Thymus (tissue), 11 donors: Measurements from ENCODE around the gene TERB1. TPM values are rescaled to one million over a fixed set of nuclear protein-coding genes. Genes with fewer than 3 reads are reported as not detected.

ENCODE experiments used
- DNase-seq, 9 donors: peaks; one replicate each; pipeline ENCODE4 v3.0.0-alpha.2; 2013; ENCODE audit warnings: low spot score in 9 of 9, low read depth in 6 of 9, missing footprints in 1 of 9
- H3K27ac ChIP-seq, 2 donors: one replicate each; pipeline ENCODE4 v1.5.1; 2013; ENCODE audit warnings: control low read depth in 1 of 2, low read depth in 1 of 2, low read length in 1 of 2, mild to moderate bottlenecking in 1 of 2, moderate library complexity in 1 of 2
- H3K27me3 ChIP-seq, 2 donors: one replicate each; pipeline ENCODE4 v1.5.1; 2013; ENCODE audit warnings: low read length in 1 of 2; ENCODE audit not compliant: control insufficient read depth in 2 of 2, insufficient read depth in 1 of 2
- H3K36me3 ChIP-seq, 2 donors: one replicate each; pipeline ENCODE4 v1.5.1; 2013; ENCODE audit warnings: low read length in 1 of 2, mild to moderate bottlenecking in 1 of 2, moderate library complexity in 1 of 2; ENCODE audit not compliant: control insufficient read depth in 2 of 2, insufficient read depth in 2 of 2
- H3K4me1 ChIP-seq, 2 donors: one replicate each; pipeline ENCODE4 v1.5.1; 2013; ENCODE audit warnings: low read length in 2 of 2; ENCODE audit not compliant: control insufficient read depth in 2 of 2, insufficient read depth in 2 of 2
- H3K4me3 ChIP-seq, 2 donors: one replicate each; pipeline ENCODE4 v1.5.1; 2013; ENCODE audit warnings: low read length in 2 of 2, control low read depth in 1 of 2, mild to moderate bottlenecking in 1 of 2
- H3K9me3 ChIP-seq, 2 donors: one replicate each; pipeline ENCODE4 v1.5.1; 2013; ENCODE audit warnings: low read length in 1 of 2, mild to moderate bottlenecking in 1 of 2; ENCODE audit not compliant: control insufficient read depth in 2 of 2, insufficient read depth in 1 of 2
- WGBS: extraction: QIAGEN DNeasy Blood & Tissue Kit; methylation state at CpG from one replicate; pipeline ENCODE4 v1.1.7; 2013; 5-methylcytosine and 5-hydroxymethylcytosine counted together
- polyA plus RNA-seq: library from polyadenylated mRNA; stranded (reverse); fragments of 200-250 nt; gene quantifications from one replicate; pipeline ENCODE4 v1.2.3, GENCODE V29; 2013
- total RNA-seq: library from RNA; stranded (reverse); fragments of 120-200 nt; gene quantifications from one replicate; pipeline ENCODE4 v1.2.4, GENCODE V29; 2013
- donor health status: healthy.

The TERB1 gene
- total and polyA plus RNA-seq, 2 donors: 0.07 to 0.09 TPM

- Histone ChIP-seq H3K9me3 (no peaks in the 10 kb centered on the region), H3K4me1 (peaks cover 4 to 11% of the 10 kb centered on the region in 2 donors), H3K27ac (no peak overlapping the region), H3K4me3 (no peak overlapping the region), H3K36me3 (peaks cover 8 to 14% of the 10 kb centered on the region in 2 donors), H3K27me3 (peaks cover 6 to 38% of the 10 kb centered on the region in 2 donors)
- DNase-seq: no peak
- WGBS: 96% methylated on average over 2 of the region's 2 CpGs
Measured at GRCh38 chr16:66752958-66753357, 48.4 kb downstream of the TERB1 start.

- no peaks in the 10 kb centered on the region for H3K9me3 ChIP-seq
- no peak for DNase-seq
- peaks cover 6 to 38% of the 10 kb centered on the region in 2 donors for H3K27me3 ChIP-seq
- no peak overlapping the region for H3K4me3 ChIP-seq
- peaks cover 4 to 11% of the 10 kb centered on the region in 2 donors for H3K4me1 ChIP-seq
- H3K27ac ChIP-seq: no peak overlapping the region
- 87% methylated on average over 6 of the region's 6 CpGs for WGBS
- peaks cover 13 to 17% of the 10 kb centered on the region in 2 donors for H3K36me3 ChIP-seq
Measured at GRCh38 chr16:66752379-66752778, 49.0 kb downstream of the TERB1 start.

- no peak for DNase-seq
- peak overlapping the region in 1 of 2 donors; percentile 91 for H3K4me3 ChIP-seq
- peaks cover 4 to 11% of the 10 kb centered on the region in 2 donors for H3K4me1 ChIP-seq
- peaks cover 14 to 19% of the 10 kb centered on the region in 2 donors for H3K36me3 ChIP-seq
- peaks cover 6 to 38% of the 10 kb centered on the region in 2 donors for H3K27me3 ChIP-seq
- H3K9me3 ChIP-seq: no peaks in the 10 kb centered on the region
- WGBS: 51% methylated on average over 3 of the region's 3 CpGs
- no peak overlapping the region for H3K27ac ChIP-seq
Measured at GRCh38 chr16:66751992-66752322, 49.4 kb downstream of the TERB1 start.

- peaks cover 19 to 24% of the 10 kb centered on the region in 2 donors for H3K36me3 ChIP-seq
- peak in 8 of 9 donors; percentile 51 to 85 (median 68) for DNase-seq
- peaks cover 6 to 34% of the 10 kb centered on the region in 2 donors for H3K27me3 ChIP-seq
- peak within 1 kb of the TSS in 1 of 2 donors; percentile 95 for H3K27ac ChIP-seq
- H3K9me3 ChIP-seq: no peaks in the 10 kb centered on the region
- under 1% methylated on average over 90 of the region's 90 CpGs for WGBS
- H3K4me1 ChIP-seq: peaks cover 4 to 11% of the 10 kb centered on the region in 2 donors
- H3K4me3 ChIP-seq: peak within 1 kb of the TSS; percentile 71 to 91
Measured at GRCh38 chr16:66751303-66751991, 49.9 kb downstream of the TERB1 start, which contains the start of gene DYNC1LI2. DYNC1LI2 (minus strand) TSS chr16:66751609; CDS start chr16:66751591, 18 bp downstream.

- H3K4me1 ChIP-seq: peaks cover 4 to 11% of the 10 kb centered on the region in 2 donors
- H3K27ac ChIP-seq: peak overlapping the region in 1 of 2 donors; percentile 68
Measured at GRCh38 chr16:66751053-66751302, 50.4 kb downstream of the TERB1 start.

GRCh38 chr16:66750279-66751052 lies 50.9 kb downstream of the TERB1 start:
- H3K27ac ChIP-seq: no peak overlapping the region
- peaks cover 27 to 31% of the 10 kb centered on the region in 2 donors for H3K36me3 ChIP-seq
- no peaks in the 10 kb centered on the region for H3K9me3 ChIP-seq
- 28% methylated on average over 12 of the region's 12 CpGs for WGBS
- peak in 2 of 9 donors; percentile 20 to 28 for DNase-seq
- H3K27me3 ChIP-seq: peaks cover 6 to 32% of the 10 kb centered on the region in 2 donors
- H3K4me1 ChIP-seq: peaks cover 4 to 11% of the 10 kb centered on the region in 2 donors
- peak overlapping the region; percentile 71 to 91 for H3K4me3 ChIP-seq

More at GRCh38 chr16:66751053-66751302, 50.4 kb downstream of the TERB1 start:
- H3K36me3 ChIP-seq: peaks cover 23 to 29% of the 10 kb centered on the region in 2 donors
- under 1% methylated on average over 22 of the region's 22 CpGs for WGBS
- peaks cover 6 to 34% of the 10 kb centered on the region in 2 donors for H3K27me3 ChIP-seq
- no peaks in the 10 kb centered on the region for H3K9me3 ChIP-seq
- peak in 1 of 9 donors; percentile 31 for DNase-seq
- peak overlapping the region; percentile 71 to 91 for H3K4me3 ChIP-seq

GRCh38 chr16:66746682-66747081 lies 54.7 kb downstream of the TERB1 start:
- 0% methylated on average over 1 of the region's 1 CpG for WGBS
- DNase-seq: peak in 2 of 9 donors; percentile 15 to 31
- Histone ChIP-seq H3K27me3 (no peaks in the 10 kb centered on the region), H3K4me3 (no peak overlapping the region), H3K27ac (no peak overlapping the region), H3K9me3 (no peaks in the 10 kb centered on the region), H3K4me1 (peaks cover 4 to 16% of the 10 kb centered on the region in 2 donors), H3K36me3 (peaks cover 54 to 60% of the 10 kb centered on the region in 2 donors)

GRCh38 chr16:66746048-66746447 lies 55.3 kb downstream of the TERB1 start:
- no peak overlapping the region for H3K4me3 ChIP-seq
- no peak overlapping the region for H3K27ac ChIP-seq
- no peaks in the 10 kb centered on the region for H3K27me3 ChIP-seq
- no peak for DNase-seq
- 91% methylated on average over 3 of the region's 3 CpGs for WGBS
- no peaks in the 10 kb centered on the region for H3K9me3 ChIP-seq
- peaks cover 4 to 16% of the 10 kb centered on the region in 2 donors for H3K4me1 ChIP-seq
- H3K36me3 ChIP-seq: peaks cover 60 to 66% of the 10 kb centered on the region in 2 donors
